ENCODE results near the gene TSPOAP1.

TSPOAP1 gene

DNA sequence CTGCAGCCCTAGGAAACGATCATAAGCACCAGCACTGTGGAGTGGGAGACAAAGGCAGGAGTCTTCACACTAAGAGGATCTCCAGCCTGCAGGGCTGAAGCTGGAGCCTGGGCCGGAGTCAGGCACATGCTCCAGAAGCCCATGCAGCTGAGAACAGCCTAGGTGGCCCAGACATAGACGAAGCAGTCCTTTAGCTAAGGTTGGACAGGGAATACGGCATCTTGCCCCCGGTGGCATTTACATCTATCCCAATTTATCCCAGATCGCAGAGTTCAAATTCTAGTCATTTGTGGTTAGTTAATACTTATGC lies 13.9 kb downstream of the TSPOAP1 start:
- H3K4me1 ChIP-seq (ENCODE audit: insufficient read depth, low read length) = peaks cover 4% of the 10 kb centered on the region
- no peaks in the 10 kb centered on the region for H3K36me3 ChIP-seq (ENCODE audit: insufficient read depth, low read length)
- no peaks in the 10 kb centered on the region for H3K9me3 ChIP-seq (ENCODE audit: control insufficient read depth, insufficient read depth, low read length)
- no peak overlapping the region for H3K9ac ChIP-seq (ENCODE audit: low read depth, low read length)

DNA sequence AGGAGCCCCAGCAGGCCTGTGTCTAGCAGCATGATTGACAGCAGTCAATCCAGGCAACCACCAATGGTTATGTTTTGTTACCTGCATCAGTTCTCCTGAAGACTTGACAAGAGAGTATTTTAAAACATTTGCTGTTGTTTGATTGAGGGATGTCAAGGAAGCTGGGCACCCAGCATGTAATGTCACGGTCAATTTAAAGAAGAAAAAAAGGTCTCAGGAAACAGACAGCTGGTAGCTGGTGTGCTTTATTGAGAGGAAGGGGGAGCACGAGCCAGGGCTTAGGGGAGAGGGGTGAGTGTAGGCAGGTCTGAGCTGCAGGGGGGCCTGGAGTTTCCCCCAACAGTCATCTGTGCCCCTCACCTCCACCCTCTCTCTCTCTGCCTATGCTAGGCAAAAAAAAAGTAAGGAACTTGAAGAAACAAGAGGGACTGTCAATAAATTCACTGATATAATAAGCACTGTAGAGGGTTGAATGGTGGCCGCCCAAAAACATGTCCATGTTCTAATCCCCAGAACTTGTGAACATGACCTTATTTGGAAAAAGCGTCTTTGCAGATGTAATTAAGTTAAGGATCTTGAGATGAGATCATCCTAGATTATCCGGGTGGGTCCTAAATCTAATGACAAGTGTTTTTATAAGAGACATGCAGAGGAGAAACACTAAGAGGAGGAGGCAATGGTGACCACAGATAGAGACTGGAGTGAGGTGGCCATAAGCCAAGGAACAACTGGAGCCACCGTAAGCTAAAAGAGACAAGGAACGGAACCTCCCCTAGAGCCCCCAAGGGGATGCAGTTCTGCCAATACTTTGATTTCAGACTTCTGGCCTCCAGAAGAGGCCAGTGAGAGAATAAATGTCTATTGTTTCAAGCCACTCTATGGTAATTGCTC lies 14.5 kb downstream of the TSPOAP1 start:
- peaks cover 4% of the 10 kb centered on the region for H3K4me1 ChIP-seq (ENCODE audit: insufficient read depth, low read length)
- H3K9ac ChIP-seq (ENCODE audit: low read depth, low read length) = no peak overlapping the region
- H3K9me3 ChIP-seq (ENCODE audit: control insufficient read depth, insufficient read depth, low read length) = no peaks in the 10 kb centered on the region
- no peaks in the 10 kb centered on the region for H3K36me3 ChIP-seq (ENCODE audit: insufficient read depth, low read length)

DNA sequence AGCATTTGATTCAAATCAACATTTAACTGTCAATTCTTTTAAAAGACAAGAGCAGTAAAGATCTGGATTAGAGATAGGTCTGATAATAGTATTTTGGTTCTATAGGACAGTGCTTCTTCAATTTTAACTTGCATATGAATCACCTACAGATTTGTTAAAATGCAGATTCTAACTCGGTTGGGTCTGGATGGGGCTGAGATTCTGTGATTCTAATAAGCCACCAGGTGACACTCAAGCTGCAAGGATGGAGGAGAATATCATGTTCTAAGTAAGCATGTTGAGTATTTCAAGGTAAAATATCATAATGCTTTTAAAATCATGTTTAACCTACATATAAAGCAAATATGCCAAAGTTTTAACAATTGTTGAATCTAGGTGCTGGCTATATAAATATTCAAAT lies 15.8 kb downstream of the TSPOAP1 start:
- H3K4me1 ChIP-seq (ENCODE audit: insufficient read depth, low read length) = peaks cover 4% of the 10 kb centered on the region
- no peaks in the 10 kb centered on the region for H3K9me3 ChIP-seq (ENCODE audit: control insufficient read depth, insufficient read depth, low read length)
- no peaks in the 10 kb centered on the region for H3K36me3 ChIP-seq (ENCODE audit: insufficient read depth, low read length)
- no peak overlapping the region for H3K9ac ChIP-seq (ENCODE audit: low read depth, low read length)

DNA sequence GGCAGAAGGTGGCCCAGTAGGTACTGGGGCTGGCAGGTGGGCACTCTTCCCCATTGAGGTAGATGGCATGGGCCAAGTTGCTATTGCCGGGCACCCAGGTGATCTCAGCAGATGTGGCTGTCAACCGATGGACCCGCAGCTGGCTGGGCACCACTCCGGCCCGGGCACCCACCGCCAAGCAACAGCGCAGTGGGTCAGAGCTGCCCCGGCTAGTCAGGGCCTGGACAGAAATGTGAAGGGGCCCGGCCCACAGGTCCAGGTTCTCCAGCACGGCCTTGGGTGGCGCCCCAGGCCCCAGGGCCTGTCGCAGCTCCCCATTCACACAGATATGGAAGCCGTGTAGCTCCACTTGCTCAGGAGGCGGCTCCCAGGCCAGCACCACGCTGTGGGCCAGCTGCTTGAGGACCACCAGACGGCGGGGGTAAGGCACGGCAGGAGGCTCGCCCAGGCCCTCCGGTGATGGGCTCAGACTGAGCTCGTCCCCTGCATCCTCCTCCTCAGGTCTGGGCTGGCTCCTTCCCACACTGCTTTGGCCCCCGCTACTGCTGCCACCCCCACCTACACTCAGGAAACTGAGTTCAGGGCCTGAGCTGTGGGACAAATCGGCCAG lies 16.5 kb downstream of the TSPOAP1 start:
- no peaks in the 10 kb centered on the region for H3K36me3 ChIP-seq (ENCODE audit: insufficient read depth, low read length)
- no peaks in the 10 kb centered on the region for H3K9me3 ChIP-seq (ENCODE audit: control insufficient read depth, insufficient read depth, low read length)
- no peak overlapping the region for H3K9ac ChIP-seq (ENCODE audit: low read depth, low read length)

GRCh38 chr17:58311429-58311894 lies 17.1 kb downstream of the TSPOAP1 start:
- no peaks in the 10 kb centered on the region for H3K9me3 ChIP-seq (ENCODE audit: control insufficient read depth, insufficient read depth, low read length)
- no peak overlapping the region for H3K9ac ChIP-seq (ENCODE audit: low read depth, low read length)
- no peaks in the 10 kb centered on the region for H3K36me3 ChIP-seq (ENCODE audit: insufficient read depth, low read length)
- no peaks in the 10 kb centered on the region for H3K4me1 ChIP-seq (ENCODE audit: insufficient read depth, low read length)

More for the DNA sequence above, 16.5 kb downstream of the TSPOAP1 start:
- H3K4me1 ChIP-seq (ENCODE audit: insufficient read depth, low read length) = no peaks in the 10 kb centered on the region

- Histone ChIP-seq H3K36me3 (ENCODE audit: insufficient read depth, low read length) (no peaks in the 10 kb centered on the region), H3K9me3 (ENCODE audit: control insufficient read depth, insufficient read depth, low read length) (no peaks in the 10 kb centered on the region), H3K9ac (ENCODE audit: low read depth, low read length) (no peak overlapping the region), H3K4me1 (ENCODE audit: insufficient read depth, low read length) (no peaks in the 10 kb centered on the region)
Observed at GRCh38 chr17:58310511-58311428, 17.8 kb downstream of the TSPOAP1 start.

DNA sequence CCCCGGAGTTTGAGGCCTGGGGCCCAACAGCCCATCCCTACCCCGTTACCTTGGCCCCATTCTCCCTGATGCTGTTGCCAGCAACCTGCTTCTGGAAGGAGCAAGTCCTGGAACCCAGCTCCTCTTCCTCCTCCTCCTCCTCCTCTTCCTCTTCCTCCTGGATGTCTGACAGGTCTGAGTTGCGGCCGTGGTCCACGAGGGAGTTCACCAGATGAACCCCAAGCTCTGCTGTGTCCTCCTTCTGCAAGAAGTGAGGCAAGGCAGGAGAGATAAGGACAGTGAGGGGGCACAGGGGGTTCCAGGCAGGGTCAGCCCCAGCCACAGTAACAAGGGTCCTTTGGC lies 18.7 kb downstream of the TSPOAP1 start:
- Histone ChIP-seq H3K9ac (ENCODE audit: low read depth, low read length) (no peak overlapping the region), H3K36me3 (ENCODE audit: insufficient read depth, low read length) (no peaks in the 10 kb centered on the region), H3K9me3 (ENCODE audit: control insufficient read depth, insufficient read depth, low read length) (no peaks in the 10 kb centered on the region), H3K4me1 (ENCODE audit: insufficient read depth, low read length) (no peaks in the 10 kb centered on the region)

GRCh38 chr17:58308985-58309917 lies 19.3 kb downstream of the TSPOAP1 start:
- H3K9me3 ChIP-seq (ENCODE audit: control insufficient read depth, insufficient read depth, low read length) = no peaks in the 10 kb centered on the region
- H3K4me1 ChIP-seq (ENCODE audit: insufficient read depth, low read length) = no peaks in the 10 kb centered on the region
- no peak overlapping the region for H3K9ac ChIP-seq (ENCODE audit: low read depth, low read length)
- no peaks in the 10 kb centered on the region for H3K36me3 ChIP-seq (ENCODE audit: insufficient read depth, low read length)

GRCh38 chr17:58308173-58308984 lies 20.2 kb downstream of the TSPOAP1 start:
- Histone ChIP-seq H3K36me3 (ENCODE audit: insufficient read depth, low read length) (no peaks in the 10 kb centered on the region), H3K9me3 (ENCODE audit: control insufficient read depth, insufficient read depth, low read length) (no peaks in the 10 kb centered on the region), H3K9ac (ENCODE audit: low read depth, low read length) (no peak overlapping the region), H3K4me1 (ENCODE audit: insufficient read depth, low read length) (no peaks in the 10 kb centered on the region; the same call in 1 of the 2 replicates)

- Histone ChIP-seq H3K36me3 (ENCODE audit: insufficient read depth, low read length) (no peaks in the 10 kb centered on the region), H3K9ac (ENCODE audit: low read depth, low read length) (no peak overlapping the region), H3K9me3 (ENCODE audit: control insufficient read depth, insufficient read depth, low read length) (no peaks in the 10 kb centered on the region), H3K4me1 (ENCODE audit: insufficient read depth, low read length) (no peaks in the 10 kb centered on the region; the same call in 1 of the 2 replicates)
Observed at GRCh38 chr17:58307468-58308172, 21.0 kb downstream of the TSPOAP1 start.

- Histone ChIP-seq H3K4me1 (ENCODE audit: insufficient read depth, low read length) (peaks cover 5% of the 10 kb centered on the region; the same call in 1 of the 2 replicates), H3K9me3 (ENCODE audit: control insufficient read depth, insufficient read depth, low read length) (no peaks in the 10 kb centered on the region), H3K36me3 (ENCODE audit: insufficient read depth, low read length) (no peaks in the 10 kb centered on the region), H3K9ac (ENCODE audit: low read depth, low read length) (no peak overlapping the region)
Observed at GRCh38 chr17:58306131-58306951, 22.3 kb downstream of the TSPOAP1 start.

DNA sequence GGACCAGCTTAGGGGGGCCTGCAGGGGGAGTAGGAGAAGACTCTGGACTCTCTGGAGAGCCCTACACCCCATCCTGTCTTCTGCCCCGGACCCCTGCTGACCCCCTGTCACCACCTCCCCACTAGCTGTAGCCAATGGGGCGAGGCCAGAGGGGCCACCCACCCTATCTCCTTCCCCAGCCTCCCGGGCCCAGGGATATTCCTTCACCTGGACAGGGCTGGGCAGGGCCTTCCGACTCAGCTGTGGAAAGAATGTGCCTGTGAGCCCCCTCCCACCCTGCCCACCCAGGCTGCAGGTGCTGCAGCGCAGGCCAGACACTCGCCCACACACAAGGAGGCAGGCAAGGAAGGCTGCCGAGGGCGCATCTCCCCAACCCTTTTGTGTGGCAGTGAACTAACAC lies 23.0 kb downstream of the TSPOAP1 start:
- peaks cover 10% of the 10 kb centered on the region; the same call in 1 of the 2 replicates for H3K4me1 ChIP-seq (ENCODE audit: insufficient read depth, low read length)
- H3K9me3 ChIP-seq (ENCODE audit: control insufficient read depth, insufficient read depth, low read length) = no peaks in the 10 kb centered on the region
- no peak overlapping the region for H3K9ac ChIP-seq (ENCODE audit: low read depth, low read length)
- no peaks in the 10 kb centered on the region for H3K36me3 ChIP-seq (ENCODE audit: insufficient read depth, low read length)
